H9 (cell line): ENCODE results near the gene NMU. TPM values are rescaled to one million over a fixed set of nuclear protein-coding genes. Genes with fewer than 3 reads are reported as not detected.

Experiments
- DNase-seq: peaks from one replicate; pipeline ENCODE4 v3.0.0-alpha.2; 2017
- H2AFZ ChIP-seq: one replicate; pipeline ENCODE4 v1.6.1; 2013; ENCODE audit warnings: mild to moderate bottlenecking, low read length, control low read depth, moderate library complexity
- H2AK5ac ChIP-seq: 2 replicates; pipeline ENCODE4 v1.6.1; 2013; ENCODE audit warnings: low read length, control low read depth, mixed read lengths; ENCODE audit not compliant: insufficient read length
- H2BK120ac ChIP-seq: one replicate; pipeline ENCODE4 v1.6.1; 2013; ENCODE audit warnings: low read depth, mild to moderate bottlenecking, low read length, control low read depth, inconsistent platforms; ENCODE audit not compliant: poor library complexity, severe bottlenecking
- H2BK12ac ChIP-seq: 2 replicates; pipeline ENCODE4 v1.6.1; 2013; ENCODE audit warnings: low read length, control low read depth, mixed read lengths, low read depth; ENCODE audit not compliant: insufficient read length
- H2BK15ac ChIP-seq: 2 replicates; pipeline ENCODE4 v1.6.1; 2013; ENCODE audit warnings: low read depth, low read length, control low read depth
- H2BK20ac ChIP-seq: one replicate; pipeline ENCODE4 v1.6.1; 2013; ENCODE audit warnings: low read depth, mild to moderate bottlenecking, low read length, control low read depth, inconsistent platforms; ENCODE audit not compliant: poor library complexity, severe bottlenecking
- H2BK5ac ChIP-seq: 2 replicates; pipeline ENCODE4 v1.6.1; 2013; ENCODE audit warnings: low read length, control low read depth, mixed read lengths; ENCODE audit not compliant: insufficient read length
- H3K14ac ChIP-seq: 2 replicates; pipeline ENCODE4 v1.6.1; 2013; ENCODE audit warnings: low read length, control low read depth; ENCODE audit not compliant: insufficient read depth
- H3K18ac ChIP-seq: 2 replicates; pipeline ENCODE4 v1.6.1; 2013; ENCODE audit warnings: low read depth, mild to moderate bottlenecking, mixed read lengths, low read length, control low read depth; ENCODE audit not compliant: insufficient read length
- H3K23ac ChIP-seq: 2 replicates; pipeline ENCODE4 v1.6.1; 2013; ENCODE audit warnings: low read length, control low read depth, mixed read lengths, low read depth; ENCODE audit not compliant: insufficient read length
- H3K23me2 ChIP-seq: 2 replicates; pipeline ENCODE4 v1.6.1; 2013; ENCODE audit warnings: low read depth, mild to moderate bottlenecking, mixed read lengths, low read length, control low read depth; ENCODE audit not compliant: insufficient read length, poor library complexity, severe bottlenecking
- H3K27ac ChIP-seq: 2 replicates; pipeline ENCODE4 v1.5.1; 2013; ENCODE audit warnings: low read length, control low read depth, mixed read lengths, low read depth; ENCODE audit not compliant: insufficient read length
- H3K27me3 ChIP-seq: 2 replicates; pipeline ENCODE4 v1.6.1; 2013; ENCODE audit warnings: low read length, control low read depth, inconsistent platforms; ENCODE audit not compliant: insufficient read depth
- H3K4ac ChIP-seq: 2 replicates; pipeline ENCODE4 v1.6.1; 2013; ENCODE audit warnings: low read depth, mild to moderate bottlenecking, control low read depth, inconsistent platforms, low read length, moderate library complexity
- H3K4me1 ChIP-seq: 2 replicates; pipeline ENCODE4 v1.6.1; 2013; ENCODE audit warnings: low read length, control low read depth, inconsistent platforms; ENCODE audit not compliant: insufficient read depth
- H3K4me2 ChIP-seq: 2 replicates; pipeline ENCODE4 v1.6.1; 2013; ENCODE audit warnings: low read length, control low read depth, mixed read lengths; ENCODE audit not compliant: insufficient read length, insufficient read depth
- H3K56ac ChIP-seq: 2 replicates; pipeline ENCODE4 v1.6.1; 2013; ENCODE audit warnings: low read depth, mild to moderate bottlenecking, mixed read lengths, low read length, control low read depth; ENCODE audit not compliant: insufficient read length
- H3K79me1 ChIP-seq: 2 replicates; pipeline ENCODE4 v1.6.1; 2013; ENCODE audit warnings: low read depth, mild to moderate bottlenecking, moderate library complexity, low read length, control low read depth, inconsistent platforms; ENCODE audit not compliant: insufficient read depth, poor library complexity, severe bottlenecking
- H3K79me2 ChIP-seq: 2 replicates; pipeline ENCODE4 v1.6.1; 2013; ENCODE audit warnings: low read length, control low read depth, inconsistent platforms; ENCODE audit not compliant: insufficient read depth
- H3K9ac ChIP-seq: 2 replicates; pipeline ENCODE4 v1.6.1; 2013; ENCODE audit warnings: low read length, control low read depth, mixed read lengths; ENCODE audit not compliant: insufficient read length; ENCODE audit errors: extremely low read depth
- H3K9me3 ChIP-seq: one replicate; pipeline ENCODE4 v1.6.1; 2013; ENCODE audit warnings: low read depth, low read length, inconsistent platforms; ENCODE audit not compliant: control insufficient read depth
- H3T11ph ChIP-seq: one replicate; pipeline ENCODE4 v1.6.1; 2013; ENCODE audit warnings: mild to moderate bottlenecking, low read length, control low read depth, inconsistent platforms
- H4K20me1 ChIP-seq: one replicate; pipeline ENCODE4 v1.6.1; 2013; ENCODE audit not compliant: control insufficient read depth, insufficient read length, insufficient read depth
- H4K5ac ChIP-seq: 2 replicates; pipeline ENCODE4 v1.6.1; 2013; ENCODE audit warnings: low read depth, mild to moderate bottlenecking, mixed read lengths, low read length, control low read depth; ENCODE audit not compliant: insufficient read length
- H4K8ac ChIP-seq: replicated peaks from 2 replicates; pipeline ENCODE4 v1.6.1; 2013; ENCODE audit warnings: low read length, control low read depth, mixed read lengths, low read depth; ENCODE audit not compliant: insufficient read length
- H4K91ac ChIP-seq: 2 replicates; pipeline ENCODE4 v1.6.1; 2013; ENCODE audit warnings: low read depth, mild to moderate bottlenecking, moderate library complexity, mixed read lengths, low read length, control low read depth; ENCODE audit not compliant: insufficient read length
- H3K27ac Mint-ChIP-seq, 3 experiments: 2 replicates in 2 of 3; 3 replicates in 1 of 3; pipeline ENCODE4 v1.8.0; 2020 to 2021; ENCODE audit warnings: mixed read lengths in 3 of 3, mild to moderate bottlenecking in 1 of 3, moderate library complexity in 1 of 3
- H3K27me3 Mint-ChIP-seq: 2 replicates; pipeline ENCODE4 v1.8.0; 2021; ENCODE audit warnings: low read depth, mild to moderate bottlenecking, moderate library complexity, mixed read lengths
- H3K36me3 Mint-ChIP-seq, 3 experiments: 2 replicates in 2 of 3; 3 replicates in 1 of 3; pipeline ENCODE4 v1.8.0; 2020 to 2021; ENCODE audit warnings: low read depth in 3 of 3, mixed read lengths in 3 of 3; ENCODE audit not compliant: insufficient read depth in 1 of 3
- H3K4me1 Mint-ChIP-seq, 2 experiments: 2 replicates each; pipeline ENCODE4 v1.8.0; 2020; ENCODE audit warnings: mixed read lengths in 2 of 2
- H3K4me3 Mint-ChIP-seq, 2 experiments: 2 replicates in 1 of 2; 3 replicates in 1 of 2; pipeline ENCODE4 v1.8.0; 2020 to 2021; ENCODE audit warnings: mild to moderate bottlenecking in 2 of 2, mixed read lengths in 2 of 2, moderate library complexity in 1 of 2
- H3K9me3 Mint-ChIP-seq, 2 experiments: 2 replicates in 1 of 2; 3 replicates in 1 of 2; pipeline ENCODE4 v1.8.0; 2020; ENCODE audit warnings: mild to moderate bottlenecking in 2 of 2, mixed read lengths in 2 of 2, moderate library complexity in 1 of 2
- CTCF ChIP-seq: fragments of 200-600 bp; sonication (generic); conservative IDR thresholded peaks from 3 replicates; pipeline ENCODE4 v1.8.0; 2021; ENCODE audit warnings: antibody characterized with exemption, mild to moderate bottlenecking
- WGBS: extraction: QIAGEN DNeasy Blood & Tissue Kit; methylation state at CpG from one replicate; pipeline ENCODE4 v1.1.7; 2013; ENCODE audit warnings: missing lambda C conversion rate, low lambda C conversion rate, mixed read lengths; ENCODE audit not compliant: insufficient read length; ENCODE audit errors: extremely low coverage; 5-methylcytosine and 5-hydroxymethylcytosine counted together
- total RNA-seq: library from RNA; stranded (reverse); gene quantifications from 2 replicates; pipeline ENCODE4 v1.2.1, GENCODE V29; 2021

Gene NMU
- total RNA-seq, 1 experiment from 2014 or later, result 12.9 TPM

- H3K4me2 ChIP-seq, result no peak overlapping the region
- H2BK5ac ChIP-seq, result no peak overlapping the region
- H3K14ac ChIP-seq, result no peak overlapping the region
- no peak overlapping the region for H3K56ac ChIP-seq
- Mint-ChIP-seq H3K4me3 (no peak overlapping the region), H3K27ac (no peak overlapping the region), H3K27me3 (no peaks in the 10 kb centered on the region; the same call in 1 of the 2 replicates), H3K36me3 (peaks cover 0 to 8% (median 0%) of the 10 kb centered on the region in 3 experiments; a peak in 3 of 7 replicates), H3K4me1 (peaks cover 17% of the 10 kb centered on the region in 2 experiments), H3K9me3 (no peaks in the 10 kb centered on the region; a peak in 2 of 5 replicates)
- H3K9ac ChIP-seq, result no peak overlapping the region
- H3K79me2 ChIP-seq, result no peaks in the 10 kb centered on the region
- H2AFZ ChIP-seq, result no peak overlapping the region
- no peak overlapping the region for H3K18ac ChIP-seq
- H2BK20ac ChIP-seq, result no peak overlapping the region
- H3K9me3 ChIP-seq, result no peaks in the 10 kb centered on the region
- H4K20me1 ChIP-seq, result no peaks in the 10 kb centered on the region
- no peak overlapping the region for H3K27ac ChIP-seq
- no peak overlapping the region for H3K4ac ChIP-seq
- no peak overlapping the region for H2AK5ac ChIP-seq
- no peak overlapping the region for H4K5ac ChIP-seq
- peaks cover 4% of the 10 kb centered on the region for H3K23me2 ChIP-seq
- no peak overlapping the region for H2BK120ac ChIP-seq
- peaks cover 3% of the 10 kb centered on the region for H3K4me1 ChIP-seq
- no peak for TF ChIP-seq CTCF
- DNase-seq, result no peak
- no peak overlapping the region for H2BK12ac ChIP-seq
- no peak overlapping the region for H3K23ac ChIP-seq
- H3K27me3 ChIP-seq, result no peaks in the 10 kb centered on the region
- H2BK15ac ChIP-seq, result no peak overlapping the region
- H4K8ac ChIP-seq, result no peak overlapping the region
- H3K79me1 ChIP-seq, result no peaks in the 10 kb centered on the region
- no CpG with 5 or more reads among the region's 6 CpGs for WGBS
- no peak overlapping the region for H4K91ac ChIP-seq
- H3T11ph ChIP-seq, result no peak overlapping the region
These were observed 32.4 kb upstream of the NMU start for GRCh38 chr4:55668449-55668848.
